ENCODE results near the gene FES. TPM values are rescaled to one million over a fixed set of nuclear protein-coding genes. Genes with fewer than 3 reads are reported as not detected.

FES gene
- total and polyA plus RNA-seq, 10 of the 15 experiments (the other 5 are each of a cell fraction or from before 2014, with no cell fraction given), result 0.07 to 23.9 (median 9.9) TPM

DNA sequence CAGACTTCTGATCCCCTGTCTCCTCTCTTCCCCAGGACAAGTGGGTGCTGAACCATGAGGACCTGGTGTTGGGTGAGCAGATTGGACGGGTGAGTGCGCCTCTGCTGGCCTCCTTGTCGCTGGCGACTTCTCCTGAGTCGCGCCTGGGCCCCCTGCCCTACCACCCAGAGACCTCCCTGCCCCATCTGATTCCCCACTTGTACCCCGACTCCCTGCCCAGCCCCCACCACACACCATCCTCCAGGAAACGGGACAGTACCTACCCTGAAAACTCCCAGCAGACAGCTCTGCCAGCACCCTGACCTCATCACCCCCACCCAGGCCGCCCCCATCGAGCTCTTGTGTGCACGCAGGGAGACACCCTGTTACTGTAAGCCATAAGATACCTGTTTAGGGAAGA, 7.7 kb downstream of the FES start (continued):
- TF ChIP-seq, protein P1, sequence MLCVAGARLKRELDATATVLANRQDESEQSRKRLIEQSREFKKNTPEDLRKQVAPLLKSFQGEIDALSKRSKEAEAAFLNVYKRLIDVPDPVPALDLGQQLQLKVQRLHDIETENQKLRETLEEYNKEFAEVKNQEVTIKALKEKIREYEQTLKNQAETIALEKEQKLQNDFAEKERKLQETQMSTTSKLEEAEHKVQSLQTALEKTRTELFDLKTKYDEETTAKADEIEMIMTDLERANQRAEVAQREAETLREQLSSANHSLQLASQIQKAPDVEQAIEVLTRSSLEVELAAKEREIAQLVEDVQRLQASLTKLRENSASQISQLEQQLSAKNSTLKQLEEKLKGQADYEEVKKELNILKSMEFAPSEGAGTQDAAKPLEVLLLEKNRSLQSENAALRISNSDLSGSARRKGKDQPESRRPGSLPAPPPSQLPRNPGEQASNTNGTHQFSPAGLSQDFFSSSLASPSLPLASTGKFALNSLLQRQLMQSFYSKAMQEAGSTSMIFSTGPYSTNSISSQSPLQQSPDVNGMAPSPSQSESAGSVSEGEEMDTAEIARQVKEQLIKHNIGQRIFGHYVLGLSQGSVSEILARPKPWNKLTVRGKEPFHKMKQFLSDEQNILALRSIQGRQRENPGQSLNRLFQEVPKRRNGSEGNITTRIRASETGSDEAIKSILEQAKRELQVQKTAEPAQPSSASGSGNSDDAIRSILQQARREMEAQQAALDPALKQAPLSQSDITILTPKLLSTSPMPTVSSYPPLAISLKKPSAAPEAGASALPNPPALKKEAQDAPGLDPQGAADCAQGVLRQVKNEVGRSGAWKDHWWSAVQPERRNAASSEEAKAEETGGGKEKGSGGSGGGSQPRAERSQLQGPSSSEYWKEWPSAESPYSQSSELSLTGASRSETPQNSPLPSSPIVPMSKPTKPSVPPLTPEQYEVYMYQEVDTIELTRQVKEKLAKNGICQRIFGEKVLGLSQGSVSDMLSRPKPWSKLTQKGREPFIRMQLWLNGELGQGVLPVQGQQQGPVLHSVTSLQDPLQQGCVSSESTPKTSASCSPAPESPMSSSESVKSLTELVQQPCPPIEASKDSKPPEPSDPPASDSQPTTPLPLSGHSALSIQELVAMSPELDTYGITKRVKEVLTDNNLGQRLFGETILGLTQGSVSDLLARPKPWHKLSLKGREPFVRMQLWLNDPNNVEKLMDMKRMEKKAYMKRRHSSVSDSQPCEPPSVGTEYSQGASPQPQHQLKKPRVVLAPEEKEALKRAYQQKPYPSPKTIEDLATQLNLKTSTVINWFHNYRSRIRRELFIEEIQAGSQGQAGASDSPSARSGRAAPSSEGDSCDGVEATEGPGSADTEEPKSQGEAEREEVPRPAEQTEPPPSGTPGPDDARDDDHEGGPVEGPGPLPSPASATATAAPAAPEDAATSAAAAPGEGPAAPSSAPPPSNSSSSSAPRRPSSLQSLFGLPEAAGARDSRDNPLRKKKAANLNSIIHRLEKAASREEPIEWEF (IDR thresholded peaks at IDR 0.05; ENCODE audit: insufficient replicate concordance, low read depth, low read length), result no peak
- TF ChIP-seq YY1 (IDR thresholded peaks at IDR 0.05; ENCODE audit: low read depth, low read length), result no peak
- no peak for TF ChIP-seq RAD51 (IDR thresholded peaks at IDR 0.05)
- no peak for TF ChIP-seq SUZ12 (IDR thresholded peaks at IDR 0.05; ENCODE audit: unreplicated experiment)
- TF ChIP-seq CEBPZ (IDR thresholded peaks at IDR 0.05; ENCODE audit: low read depth, low read length), result no peak

All from GM12878 (cell line).